Large intestine (tissue), 3 donors: ENCODE data around the gene ERRFI1. TPM values are rescaled to one million over a fixed set of nuclear protein-coding genes. Genes with fewer than 3 reads are reported as not detected.
A peak's percentile ranks its signal among the peaks of the same experiment; 100 is the strongest.
"Not testable (repeated sequence)": the region's sequence is repeated elsewhere in the genome, so short reads cannot be mapped to it uniquely, and the experiment has no call there.

Experiments used
- DNase-seq, 2 donors: peaks; one replicate each; pipeline versions ENCODE4 v3.0.0 to v3.0.0-alpha.2; 2013
- H3K27ac ChIP-seq: one replicate; pipeline ENCODE4 v1.5.1; 2013; ENCODE audit warnings: low read length
- H3K27me3 ChIP-seq: 2 replicates; pipeline ENCODE4 v1.6.1; 2013; ENCODE audit warnings: low read length; ENCODE audit not compliant: control insufficient read depth, insufficient read depth
- H3K36me3 ChIP-seq: 2 replicates; pipeline ENCODE4 v1.6.1; 2013; ENCODE audit warnings: low read length; ENCODE audit not compliant: control insufficient read depth, insufficient read depth
- H3K4me1 ChIP-seq: one replicate; pipeline ENCODE4 v1.6.1; 2013; ENCODE audit warnings: low read length; ENCODE audit not compliant: control insufficient read depth, insufficient read depth
- H3K4me3 ChIP-seq: one replicate; pipeline ENCODE4 v1.5.1; 2013; ENCODE audit warnings: low read length
- H3K9me3 ChIP-seq: one replicate; pipeline ENCODE4 v1.6.1; 2013; ENCODE audit warnings: mild to moderate bottlenecking, low read depth, low read length, moderate library complexity; ENCODE audit not compliant: control insufficient read depth
- WGBS: methylation state at CpG from one replicate; pipeline ENCODE4 v1.1.5; 2013; ENCODE audit warnings: low lambda C conversion rate; ENCODE audit not compliant: insufficient coverage; 5-methylcytosine and 5-hydroxymethylcytosine counted together
- polyA plus RNA-seq: library from polyadenylated mRNA; unstranded; fragments of 120-200 nt; gene quantifications from one replicate; pipeline ENCODE4 v1.2.1, GENCODE V29; 2013

Gene ERRFI1
- polyA plus RNA-seq, 1 donor = 39.5 TPM

DNA sequence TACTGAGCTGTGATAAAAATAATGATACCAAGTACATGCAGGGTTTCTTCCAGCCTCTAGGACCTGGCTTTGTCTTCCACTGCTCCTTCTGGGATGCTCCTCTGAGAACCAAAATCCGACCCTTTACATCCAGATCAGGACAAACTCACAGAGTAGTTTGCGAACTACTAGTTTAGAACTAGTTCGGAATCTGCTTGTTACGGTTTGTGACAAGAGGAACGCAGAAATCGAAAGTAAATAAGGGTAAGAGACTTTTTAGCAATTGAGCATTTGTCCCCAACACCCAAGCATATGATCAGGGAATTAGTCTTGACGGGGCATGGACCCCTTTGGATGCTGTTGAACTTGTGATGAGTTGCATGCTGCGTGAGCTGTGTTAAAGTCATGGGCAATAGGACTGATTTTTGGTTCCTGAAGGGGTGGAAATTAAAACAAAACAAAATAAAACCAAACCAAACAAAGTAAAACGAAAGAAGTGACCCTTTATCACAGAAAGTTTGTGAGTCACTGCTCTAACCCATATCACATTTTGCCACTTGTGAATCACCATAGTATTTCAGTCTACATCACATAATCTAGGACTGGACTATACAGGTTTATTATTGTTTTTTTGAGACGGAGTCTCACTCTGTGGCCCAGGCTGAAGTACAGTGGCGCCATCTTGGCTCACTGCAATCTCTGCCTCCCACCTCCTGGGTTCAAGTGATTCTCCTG is 35.7 kb upstream of the ERRFI1 start:
- WGBS = 88% methylated on average over 6 of the region's 11 CpGs
- no peak for DNase-seq
- no peaks in the 10 kb centered on the region for H3K27me3 ChIP-seq
- no peaks in the 10 kb centered on the region for H3K36me3 ChIP-seq
- H3K9me3 ChIP-seq = no peaks in the 10 kb centered on the region
- no peak overlapping the region for H3K4me3 ChIP-seq
- H3K27ac ChIP-seq = no peak overlapping the region
- peaks cover 3% of the 10 kb centered on the region for H3K4me1 ChIP-seq

- Histone ChIP-seq H3K4me3 (no peak overlapping the region), H3K9me3 (no peaks in the 10 kb centered on the region), H3K27me3 (no peaks in the 10 kb centered on the region), H3K27ac (peak overlapping the region; percentile 16), H3K4me1 (peaks cover 3% of the 10 kb centered on the region), H3K36me3 (no peaks in the 10 kb centered on the region)
- DNase-seq = peak in 1 of 2 donors; percentile 71
Observed at GRCh38 chr1:8061210-8061609, 35.1 kb upstream of the ERRFI1 start.

DNA sequence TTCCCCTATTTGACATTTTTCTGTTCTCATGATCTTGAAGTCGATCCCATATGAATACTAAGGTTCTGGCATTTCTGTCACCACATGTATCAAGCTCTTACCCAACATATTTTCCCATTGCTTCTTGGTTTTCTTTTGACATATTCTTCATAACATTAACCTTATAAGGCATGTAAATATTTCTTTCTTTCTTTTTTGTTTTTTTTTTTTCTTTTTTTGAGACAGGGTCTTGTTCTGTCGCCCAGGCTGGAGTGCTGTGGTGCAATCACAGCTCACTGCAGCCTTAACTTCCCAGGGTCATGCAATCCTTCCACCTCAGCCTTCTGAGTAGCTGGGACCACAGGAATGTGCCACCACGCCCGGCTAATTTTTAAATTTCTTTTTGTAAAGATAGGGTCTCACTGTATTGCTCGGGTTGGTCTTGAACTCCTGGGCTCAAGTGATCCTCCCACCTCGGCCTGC is 33.1 kb upstream of the ERRFI1 start:
- 97% methylated on average over 4 of the region's 6 CpGs for WGBS
- no peaks in the 10 kb centered on the region for H3K9me3 ChIP-seq
- peaks cover 3% of the 10 kb centered on the region for H3K4me1 ChIP-seq
- no peak for DNase-seq
- no peaks in the 10 kb centered on the region for H3K27me3 ChIP-seq
- no peak overlapping the region for H3K4me3 ChIP-seq
- H3K27ac ChIP-seq = no peak overlapping the region
- H3K36me3 ChIP-seq = no peaks in the 10 kb centered on the region

GRCh38 chr1:8057779-8058178 is 31.7 kb upstream of the ERRFI1 start:
- H3K4me1 ChIP-seq, H3K4me3 ChIP-seq, H3K9me3 ChIP-seq, H3K27me3 ChIP-seq, DNase-seq, H3K27ac ChIP-seq, H3K36me3 ChIP-seq: not testable (repeated sequence)
- WGBS = 100% methylated on average over 1 of the region's 7 CpGs

DNA sequence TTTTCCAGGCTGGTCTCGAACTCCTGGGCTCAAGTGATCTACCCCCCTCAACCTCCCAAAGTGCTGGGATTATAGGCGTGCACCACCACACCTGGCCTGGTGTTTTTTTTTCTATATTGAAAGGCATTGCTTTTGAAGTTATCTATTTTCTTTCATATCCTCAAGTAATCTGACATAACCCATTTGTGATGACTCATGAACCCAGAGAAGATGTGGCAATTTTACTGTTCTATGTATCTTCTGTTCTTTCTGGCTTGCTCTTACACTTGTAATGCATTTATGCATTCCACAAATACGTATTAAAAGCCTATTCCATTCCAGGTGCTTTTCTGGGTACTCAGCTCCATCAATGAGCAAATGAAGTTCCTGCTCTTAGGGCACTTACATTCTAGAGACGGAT is 29.9 kb upstream of the ERRFI1 start:
- H3K27ac ChIP-seq = no peak overlapping the region
- H3K4me3 ChIP-seq = no peak overlapping the region
- peaks cover under 1% of the 10 kb centered on the region for H3K4me1 ChIP-seq
- no peaks in the 10 kb centered on the region for H3K9me3 ChIP-seq
- DNase-seq = peak in 1 of 2 donors; percentile 36
- no peaks in the 10 kb centered on the region for H3K36me3 ChIP-seq
- 86% methylated on average over 1 of the region's 4 CpGs for WGBS
- H3K27me3 ChIP-seq = no peaks in the 10 kb centered on the region

DNA sequence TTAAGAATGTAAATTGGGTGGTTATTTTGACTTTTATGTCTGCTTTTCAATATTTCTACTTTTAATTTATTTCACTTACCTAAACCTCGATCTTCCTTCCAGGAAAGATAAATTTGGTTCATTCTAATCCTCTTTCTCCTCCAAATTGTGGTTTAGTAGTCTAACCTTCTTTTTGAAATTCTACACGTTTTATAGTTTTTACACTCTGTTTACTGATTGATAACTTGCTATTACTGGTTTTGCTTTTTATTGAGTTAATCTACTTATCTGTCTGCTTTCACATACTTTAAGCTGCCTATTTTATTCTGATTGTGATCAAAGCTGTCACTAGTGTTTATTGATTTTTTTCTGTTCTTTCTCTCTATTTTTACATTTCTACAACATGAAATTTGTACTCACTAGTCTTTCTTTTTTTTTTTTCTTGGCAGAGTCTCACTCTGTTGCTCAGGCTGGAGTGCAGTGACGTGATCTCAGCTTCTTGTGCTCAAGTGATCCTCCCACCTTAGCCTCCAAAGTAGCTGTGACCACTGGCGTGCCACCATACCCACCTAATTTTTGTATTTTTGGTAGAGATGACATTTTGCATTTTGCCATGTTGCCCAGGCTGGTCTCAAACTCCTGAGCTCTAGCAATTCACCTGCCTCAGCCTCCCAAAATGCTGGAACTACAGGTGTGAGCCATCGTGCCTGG is 27.9 kb upstream of the ERRFI1 start:
- Histone ChIP-seq H3K4me3 (no peak overlapping the region), H3K9me3 (no peaks in the 10 kb centered on the region), H3K27ac (no peak overlapping the region), H3K36me3 (no peaks in the 10 kb centered on the region), H3K4me1 (no peaks in the 10 kb centered on the region), H3K27me3 (no peaks in the 10 kb centered on the region)
- DNase-seq = no peak
- 50% methylated on average over 1 of the region's 5 CpGs for WGBS

GRCh38 chr1:8051650-8052049 is 25.5 kb upstream of the ERRFI1 start:
- no peaks in the 10 kb centered on the region for H3K4me1 ChIP-seq
- H3K4me3 ChIP-seq = no peak overlapping the region
- no peaks in the 10 kb centered on the region for H3K9me3 ChIP-seq
- WGBS = 100% methylated on average over 2 of the region's 4 CpGs
- DNase-seq = no peak
- no peak overlapping the region for H3K27ac ChIP-seq
- H3K27me3 ChIP-seq = no peaks in the 10 kb centered on the region
- no peaks in the 10 kb centered on the region for H3K36me3 ChIP-seq

GRCh38 chr1:8049229-8049628 is 23.1 kb upstream of the ERRFI1 start:
- not testable (repeated sequence) for H3K27me3 ChIP-seq, H3K9me3 ChIP-seq, H3K27ac ChIP-seq, H3K36me3 ChIP-seq, DNase-seq, H3K4me3 ChIP-seq, H3K4me1 ChIP-seq
- whole genome bisulfite sequencing = no CpG with 5 or more reads among the region's 4 CpGs

DNA sequence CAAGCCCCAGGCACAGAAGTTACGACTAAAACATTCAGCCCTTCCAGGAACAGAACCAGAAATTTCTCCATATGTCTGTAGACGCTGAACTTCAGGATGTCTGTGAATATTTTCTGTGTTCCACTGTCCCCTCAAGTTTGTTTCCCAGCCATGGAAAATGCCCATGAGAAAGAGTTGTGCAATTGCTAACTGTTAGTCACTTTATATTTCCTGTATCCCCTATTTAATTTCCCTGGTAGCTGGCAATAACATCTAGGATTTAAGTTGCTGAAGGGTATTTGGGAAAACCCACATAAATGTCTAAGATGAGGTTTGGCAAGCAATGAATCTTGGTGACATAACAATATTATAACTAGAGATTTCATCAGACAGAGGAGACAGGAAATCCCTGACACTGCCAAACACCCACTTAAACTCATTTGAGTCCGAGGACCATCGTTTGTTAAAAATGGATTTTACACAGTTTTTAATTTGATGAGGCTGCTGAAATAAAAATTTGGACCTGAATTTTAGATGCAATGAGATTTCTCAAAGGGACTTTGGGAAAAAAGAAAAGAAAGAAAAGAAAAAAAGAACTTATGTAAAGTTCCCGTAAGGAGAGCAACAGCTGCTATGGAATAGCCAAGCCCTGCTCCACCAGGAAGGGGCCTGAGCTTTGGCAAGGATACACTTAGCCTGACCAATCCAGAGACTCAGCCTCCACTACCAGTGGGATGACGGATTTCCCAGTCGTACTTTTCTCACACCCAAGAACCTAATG is 21.8 kb upstream of the ERRFI1 start:
- no peaks in the 10 kb centered on the region for H3K27me3 ChIP-seq
- H3K4me3 ChIP-seq = no peak overlapping the region
- no peaks in the 10 kb centered on the region for H3K36me3 ChIP-seq
- WGBS = no CpG with 5 or more reads among the region's 7 CpGs
- no peak overlapping the region for H3K27ac ChIP-seq
- DNase-seq = no peak
- H3K4me1 ChIP-seq = no peaks in the 10 kb centered on the region
- peaks cover 2% of the 10 kb centered on the region for H3K9me3 ChIP-seq

GRCh38 chr1:8047112-8047511 is 21.0 kb upstream of the ERRFI1 start:
- no peaks in the 10 kb centered on the region for H3K27me3 ChIP-seq
- peaks cover 4% of the 10 kb centered on the region for H3K9me3 ChIP-seq
- no peaks in the 10 kb centered on the region for H3K4me1 ChIP-seq
- no peak overlapping the region for H3K4me3 ChIP-seq
- no peaks in the 10 kb centered on the region for H3K36me3 ChIP-seq
- DNase-seq = no peak
- WGBS = no CpG with 5 or more reads among the region's 3 CpGs
- H3K27ac ChIP-seq = no peak overlapping the region
